Aorta (tissue), 5 donors: ENCODE results near the gene ODC1. TPM values are rescaled to one million over a fixed set of nuclear protein-coding genes. Genes with fewer than 3 reads are reported as not detected.
A peak's percentile ranks its signal among the peaks of the same experiment; 100 is the strongest.

ENCODE experiments used
- ATAC-seq: fragments of 200-7000 bp; cut with Tn5 transposase; one replicate; pipeline ENCODE4 v1.9.1; 2022; ENCODE audit warnings: moderate library complexity; ENCODE audit not compliant: low FRiP score
- DNase-seq, 2 donors: peaks; one replicate each; pipeline ENCODE4 v3.0.0-alpha.2; 2020
- H3K27ac ChIP-seq, 2 donors: one replicate each; pipeline ENCODE4 v1.5.1; 2013; ENCODE audit warnings: low read length in 2 of 2, mild to moderate bottlenecking in 2 of 2, moderate library complexity in 2 of 2, control low read depth in 1 of 2, inconsistent platforms in 1 of 2, low read depth in 1 of 2
- H3K27me3 ChIP-seq, 2 donors: one replicate each; pipeline ENCODE4 v1.6.1; 2013; ENCODE audit warnings: control low read depth in 1 of 2, low read length in 1 of 2, mild to moderate bottlenecking in 1 of 2, moderate library complexity in 1 of 2; ENCODE audit not compliant: insufficient read depth in 2 of 2, control insufficient read depth in 1 of 2
- H3K36me3 ChIP-seq, 2 donors: one replicate each; pipeline ENCODE4 v1.6.1; 2013; ENCODE audit warnings: control low read depth in 1 of 2, low read length in 1 of 2, mild to moderate bottlenecking in 1 of 2; ENCODE audit not compliant: insufficient read depth in 2 of 2, control insufficient read depth in 1 of 2
- H3K4me1 ChIP-seq, 2 donors: one replicate each; pipeline ENCODE4 v1.6.1; 2013; ENCODE audit warnings: low read length in 2 of 2, control low read depth in 1 of 2, mild to moderate bottlenecking in 1 of 2, moderate library complexity in 1 of 2; ENCODE audit not compliant: insufficient read depth in 2 of 2, control insufficient read depth in 1 of 2
- H3K4me3 ChIP-seq, 2 donors: one replicate each; pipeline ENCODE4 v1.5.1; 2013; ENCODE audit warnings: low read length in 2 of 2, control low read depth in 1 of 2, mild to moderate bottlenecking in 1 of 2
- H3K9me3 ChIP-seq: one replicate; pipeline ENCODE4 v1.6.1; 2013; ENCODE audit warnings: mild to moderate bottlenecking, low read length; ENCODE audit not compliant: control insufficient read depth
- WGBS, 2 donors: extraction: QIAGEN DNeasy Blood & Tissue Kit; methylation state at CpG; one replicate each; pipeline ENCODE4 v1.1.7; 2013; 5-methylcytosine and 5-hydroxymethylcytosine counted together
- intact Hi-C, 2 donors: fragments of 100-400 bp; cut with DNase I; formaldehyde crosslinking; loops; one replicate each; pipeline versions ENCODE4 v1.14.2 to v1.15.0; 2022
- polyA plus RNA-seq, 2 donors: library from polyadenylated mRNA; stranded (reverse); fragments of 200-250 nt; gene quantifications; one replicate each; pipeline ENCODE4 v1.2.3, GENCODE V29; 2013
- total RNA-seq, 2 donors: library from RNA; stranded (reverse); fragmentation: NEBNext Ultra II Directional; extraction: Animal tissue kit (Norgen Biotek cat#: 25700); gene quantifications; one replicate each; pipeline ENCODE4 v1.2.1, GENCODE V29; 2021
- donor health status: healthy with polysubstance abuse.
- donor health status: Bipolar disorder and iron deficiency.
- donor health status: DM: no; HTN: no; CAD: no.
- donor health status: DM: no; HTN: no; CAD: no.
- donor health status: DM: yes; HTN: yes; CAD: no.

Gene ODC1
- total and polyA plus RNA-seq, 4 donors, result 21.3 to 46.1 (median 38.7) TPM

GRCh38 chr2:10422732-10423399 is 25.3 kb downstream of the ODC1 start:
- no peaks in the 10 kb centered on the region for H3K4me1 ChIP-seq
- H3K9me3 ChIP-seq, result no peaks in the 10 kb centered on the region
- DNase-seq (no peak), ATAC-seq (no peak)
- WGBS, 2 donors, result 94 to 95% methylated on average over 23 to 24 of the region's 24 CpGs
- H3K4me3 ChIP-seq, result no peak overlapping the region
- no peaks in the 10 kb centered on the region for H3K27me3 ChIP-seq
- H3K27ac ChIP-seq, result no peak overlapping the region
- peaks cover 0 to 1% of the 10 kb centered on the region in 2 donors for H3K36me3 ChIP-seq
- intact Hi-C loops, result no loop called here

- Histone ChIP-seq H3K36me3 (peaks cover 0 to 1% of the 10 kb centered on the region in 2 donors), H3K27ac (no peak overlapping the region), H3K27me3 (no peaks in the 10 kb centered on the region), H3K4me1 (no peaks in the 10 kb centered on the region), H3K4me3 (no peak overlapping the region), H3K9me3 (no peaks in the 10 kb centered on the region)
- DNase-seq, result no peak
- ATAC-seq, result no peak
- 95 to 96% methylated on average over 6 of the region's 6 CpGs for WGBS, 2 donors
- intact Hi-C loops, result no loop called here
These were observed 25.9 kb downstream of the ODC1 start for GRCh38 chr2:10422251-10422650.

DNA sequence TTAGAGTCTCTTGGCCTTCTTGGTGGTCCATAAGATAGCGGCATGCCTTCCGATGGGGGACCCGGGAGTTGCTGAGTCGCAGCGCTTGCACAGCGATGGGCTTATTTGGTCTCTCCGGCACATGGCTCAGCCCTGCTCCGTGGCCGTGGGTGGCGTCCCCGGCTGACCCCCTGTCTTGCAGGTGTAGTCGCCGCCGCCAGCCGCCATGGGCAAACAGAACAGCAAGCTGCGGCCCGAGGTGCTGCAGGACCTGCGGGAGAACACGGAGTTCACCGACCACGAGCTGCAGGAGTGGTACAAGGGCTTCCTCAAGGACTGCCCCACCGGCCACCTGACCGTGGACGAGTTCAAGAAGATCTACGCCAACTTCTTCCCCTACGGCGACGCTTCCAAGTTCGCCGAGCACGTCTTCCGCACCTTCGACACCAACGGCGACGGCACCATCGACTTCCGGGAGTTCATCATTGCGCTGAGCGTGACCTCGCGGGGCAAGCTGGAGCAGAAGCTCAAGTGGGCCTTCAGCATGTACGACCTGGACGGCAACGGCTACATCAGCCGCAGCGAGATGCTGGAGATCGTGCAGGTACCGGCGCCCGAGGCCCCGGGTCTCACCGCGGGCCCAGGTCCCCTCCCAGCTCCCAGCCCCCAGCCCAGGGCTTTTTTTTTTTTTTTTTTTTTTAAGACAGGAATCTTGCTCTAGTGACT is 28.4 kb downstream of the ODC1 start:
- no peaks in the 10 kb centered on the region for H3K9me3 ChIP-seq
- no peaks in the 10 kb centered on the region for H3K27me3 ChIP-seq
- WGBS, 2 donors, result 97 to 98% methylated on average over 52 to 54 of the region's 54 CpGs
- no peaks in the 10 kb centered on the region for H3K4me1 ChIP-seq
- H3K36me3 ChIP-seq, result no peaks in the 10 kb centered on the region
- peak; percentile 23 for ATAC-seq
- no peak overlapping the region for H3K4me3 ChIP-seq
- intact Hi-C loops, result no loop called here
- no peak for DNase-seq
- no peak overlapping the region for H3K27ac ChIP-seq

- no peak overlapping the region for H3K4me3 ChIP-seq
- DNase-seq (no peak), ATAC-seq (no peak)
- 92 to 95% methylated on average over 6 of the region's 6 CpGs for WGBS, 2 donors
- H3K9me3 ChIP-seq, result no peaks in the 10 kb centered on the region
- H3K4me1 ChIP-seq, result no peaks in the 10 kb centered on the region
- no peak overlapping the region for H3K27ac ChIP-seq
- no peaks in the 10 kb centered on the region for H3K27me3 ChIP-seq
- intact Hi-C loops, result no loop called here
- no peaks in the 10 kb centered on the region for H3K36me3 ChIP-seq
These were observed 30.4 kb downstream of the ODC1 start for GRCh38 chr2:10417551-10418335.

- Histone ChIP-seq H3K36me3 (no peaks in the 10 kb centered on the region), H3K4me3 (no peak overlapping the region), H3K27ac (no peak overlapping the region), H3K27me3 (no peaks in the 10 kb centered on the region), H3K9me3 (no peaks in the 10 kb centered on the region), H3K4me1 (no peaks in the 10 kb centered on the region)
- DNase-seq (no peak), ATAC-seq (no peak)
- intact Hi-C loops, result no loop called here
- WGBS, 2 donors, result 92 to 93% methylated on average over 12 of the region's 12 CpGs
These were observed 32.5 kb downstream of the ODC1 start for GRCh38 chr2:10415640-10416039.

GRCh38 chr2:10415048-10415447 is 33.1 kb downstream of the ODC1 start:
- Histone ChIP-seq H3K36me3 (no peaks in the 10 kb centered on the region), H3K4me1 (no peaks in the 10 kb centered on the region), H3K4me3 (no peak overlapping the region), H3K27me3 (no peaks in the 10 kb centered on the region), H3K9me3 (no peaks in the 10 kb centered on the region), H3K27ac (no peak overlapping the region)
- ATAC-seq (no peak), DNase-seq (no peak)
- 94 to 98% methylated on average over 8 of the region's 8 CpGs for WGBS, 2 donors
- intact Hi-C loops, result no loop called here

DNA sequence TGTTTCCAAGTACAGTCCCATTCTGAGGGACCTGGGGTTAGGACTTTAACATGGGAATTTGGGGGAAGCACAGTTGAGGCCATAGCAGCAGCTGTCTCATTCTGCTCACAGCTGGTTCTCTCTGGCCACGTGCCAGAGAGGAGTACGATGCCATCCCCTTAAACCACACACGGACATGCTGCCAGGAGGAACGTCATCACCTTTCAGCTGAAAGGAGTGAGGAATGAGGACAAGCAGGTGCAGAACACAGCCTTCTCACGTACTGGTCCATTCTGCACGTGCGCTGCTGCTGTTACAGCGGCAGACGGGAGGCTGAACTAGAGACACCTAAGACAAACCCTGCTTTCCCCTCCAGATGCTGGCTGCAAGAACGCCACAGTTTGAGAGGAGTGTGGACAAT is 33.5 kb downstream of the ODC1 start:
- WGBS, 2 donors, result 50 to 57% methylated on average over 10 of the region's 10 CpGs
- no peak overlapping the region for H3K27ac ChIP-seq
- no peaks in the 10 kb centered on the region for H3K36me3 ChIP-seq
- H3K4me1 ChIP-seq, result no peaks in the 10 kb centered on the region
- H3K4me3 ChIP-seq, result no peak overlapping the region
- DNase-seq (no peak), ATAC-seq (no peak)
- no peaks in the 10 kb centered on the region for H3K27me3 ChIP-seq
- intact Hi-C loops, result no loop called here
- no peaks in the 10 kb centered on the region for H3K9me3 ChIP-seq

- H3K4me1 ChIP-seq, result no peaks in the 10 kb centered on the region
- no peaks in the 10 kb centered on the region for H3K27me3 ChIP-seq
- WGBS, 2 donors, result 8 to 16% methylated on average over 7 of the region's 7 CpGs
- H3K9me3 ChIP-seq, result no peaks in the 10 kb centered on the region
- H3K4me3 ChIP-seq, result no peak overlapping the region
- H3K36me3 ChIP-seq, result no peaks in the 10 kb centered on the region
- intact Hi-C loops, result no loop called here
- no peak for ATAC-seq
- H3K27ac ChIP-seq, result no peak overlapping the region
- DNase-seq, result no peak
These were observed 34.1 kb downstream of the ODC1 start for GRCh38 chr2:10413991-10414451.
